ENCODE measurements around the gene SLC37A3.

DNA sequence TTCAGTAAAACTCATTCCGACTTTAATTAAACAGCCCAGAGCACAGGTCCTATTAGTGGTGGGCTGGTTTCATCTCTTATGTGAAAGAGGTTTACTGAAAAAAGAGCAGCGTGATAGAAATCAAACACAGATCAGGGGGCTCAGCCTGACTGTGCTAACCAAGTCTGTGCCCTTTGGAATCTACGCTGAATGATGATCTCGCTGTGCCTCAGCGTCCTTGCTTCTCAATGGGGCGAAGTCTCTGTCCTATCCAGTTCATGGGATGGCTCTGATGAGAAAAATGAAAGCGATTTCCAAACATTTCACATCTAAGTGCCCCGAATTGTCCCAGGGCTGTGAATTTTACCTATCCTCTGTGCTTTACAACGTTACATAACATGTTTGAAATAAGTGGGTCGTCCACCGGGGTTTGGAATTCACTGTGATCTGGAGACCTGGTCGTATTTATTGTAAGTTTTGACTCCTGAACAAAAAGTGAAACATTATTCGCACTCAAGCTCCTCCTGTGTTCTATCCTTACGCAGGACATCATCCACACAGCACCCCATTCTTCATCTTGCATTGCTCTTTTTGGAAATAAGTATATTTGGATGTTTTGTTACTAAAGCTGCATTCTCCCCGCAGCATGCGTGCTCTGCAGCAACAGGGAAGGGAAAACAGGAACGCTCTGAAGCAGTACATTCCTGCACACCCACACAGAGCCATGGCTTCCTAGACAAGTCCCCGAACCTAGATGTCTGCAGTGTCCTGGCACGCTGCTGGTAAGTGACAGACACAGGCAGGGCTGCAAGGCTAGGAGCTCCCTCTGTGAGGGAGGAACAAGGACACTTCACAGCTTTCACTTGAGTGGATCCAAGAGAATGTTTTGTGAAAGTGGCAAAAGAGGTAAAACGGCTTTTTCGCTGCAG is 83.5 kb downstream of the SLC37A3 start:
- TF ChIP-seq POLR2A (IDR thresholded peaks at IDR 0.05; ENCODE audit: low read length) (no peak), GATA1 (IDR thresholded peaks at IDR 0.05; ENCODE audit: low read depth, low read length) (no peak)
